ENCODE results near the gene ZNF140. TPM values are rescaled to one million over a fixed set of nuclear protein-coding genes. Genes with fewer than 3 reads are reported as not detected.

ZNF140 gene
- 10 to 100 TPM; 33.7 to 44.3 (median 38.5) TPM for polyA plus RNA-seq (ENCODE audit: insufficient read length in 4 of 4)

DNA sequence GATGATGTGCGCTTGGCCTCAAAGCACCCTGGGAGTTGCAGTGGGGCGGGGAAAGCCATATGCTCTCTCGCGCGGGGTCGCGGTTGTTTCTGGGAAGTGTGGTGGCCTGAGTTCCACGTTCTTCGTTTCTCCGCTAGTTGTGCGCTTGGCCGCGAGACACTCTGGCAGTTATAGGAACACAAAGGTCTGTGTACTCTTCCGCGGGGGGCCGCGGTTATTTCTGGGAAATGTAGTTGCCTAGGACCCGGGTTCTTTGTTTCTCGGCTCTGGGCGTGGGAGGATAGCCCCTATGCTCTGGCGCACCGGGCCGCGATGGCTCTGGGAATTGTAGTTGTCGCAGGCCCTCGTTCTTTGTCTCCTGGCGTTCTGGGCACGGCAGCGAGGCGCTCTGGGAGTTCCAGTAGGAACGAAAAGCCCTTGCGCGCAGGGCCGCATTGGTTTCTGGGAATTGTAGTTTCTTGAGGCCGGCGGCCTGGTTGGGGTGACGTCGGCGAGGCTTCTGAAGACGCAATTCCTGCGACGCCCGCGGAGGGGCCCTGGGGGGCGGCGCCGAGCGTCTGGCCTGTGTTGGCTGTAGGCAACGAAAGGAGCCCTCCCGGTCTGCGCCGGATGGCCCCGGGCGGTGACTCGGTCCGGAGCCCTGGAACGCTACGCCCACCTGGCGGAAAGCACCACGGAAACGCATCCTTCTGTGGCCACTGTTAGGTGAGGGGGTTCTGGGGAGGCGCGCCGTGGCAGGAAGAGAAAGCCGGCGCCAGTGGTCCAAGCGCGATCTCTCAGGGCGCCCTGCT lies at the start of gene ZNF140:
TSS of gene ZNF140 (plus strand) at position 556 of the 791 bp plus-strand sequence. CDS start 398 bp downstream, outside the sequence.
- peak; percentile 95 to 98 (median 96) for DNase-seq (ENCODE audit: low read depth in 4 of 4, low spot score in 2 of 4)

DNA sequence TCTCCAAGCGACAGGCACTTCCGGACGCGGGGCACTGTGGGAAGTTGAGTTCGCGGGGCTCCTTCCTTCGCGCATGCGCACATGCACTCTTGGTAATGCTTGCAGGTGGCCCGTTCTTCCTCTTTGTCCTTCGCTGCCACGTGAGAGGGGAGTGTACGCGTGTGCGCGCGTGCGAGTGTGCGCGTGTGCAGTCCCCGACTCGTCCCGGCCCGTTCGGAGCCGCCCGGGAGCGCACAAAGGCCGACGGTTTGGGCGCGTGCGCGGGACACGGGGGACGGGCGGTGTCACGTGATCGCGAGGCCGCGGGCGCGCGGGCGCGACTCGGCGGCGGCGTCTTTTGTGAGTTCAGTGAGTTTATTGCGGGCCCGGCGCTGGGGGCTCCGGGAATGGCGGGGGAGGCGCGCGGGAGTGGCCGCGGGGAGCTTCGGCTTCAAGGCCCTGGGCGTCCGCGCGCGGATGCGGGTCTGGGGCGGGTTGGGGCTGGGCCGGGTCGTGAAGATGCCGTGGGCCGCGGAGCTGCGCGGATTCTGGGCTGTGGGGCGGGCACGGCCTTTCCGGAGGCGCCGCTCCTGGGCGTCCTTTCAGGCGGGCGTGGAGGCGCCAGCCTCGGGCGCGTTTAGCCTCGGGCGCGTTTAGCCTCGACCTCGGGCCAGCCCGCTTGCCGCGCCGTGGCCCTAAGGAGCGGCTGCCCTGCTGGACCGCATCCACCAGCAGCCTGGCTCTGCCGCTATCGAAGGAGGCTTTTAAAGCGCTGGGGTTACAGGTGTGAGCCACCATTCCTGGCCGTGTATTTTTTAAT lies 43.3 kb upstream of the ZNF140 start, which contains the start of gene ZNF84:
TSS of gene ZNF84 (plus strand) at position 303 of the 799 bp plus-strand sequence. CDS start 3,959 bp downstream, outside the sequence.
- DNase-seq (ENCODE audit: low read depth in 4 of 4, low spot score in 2 of 4): peak; percentile 91 to 96 (median 94)

DNA sequence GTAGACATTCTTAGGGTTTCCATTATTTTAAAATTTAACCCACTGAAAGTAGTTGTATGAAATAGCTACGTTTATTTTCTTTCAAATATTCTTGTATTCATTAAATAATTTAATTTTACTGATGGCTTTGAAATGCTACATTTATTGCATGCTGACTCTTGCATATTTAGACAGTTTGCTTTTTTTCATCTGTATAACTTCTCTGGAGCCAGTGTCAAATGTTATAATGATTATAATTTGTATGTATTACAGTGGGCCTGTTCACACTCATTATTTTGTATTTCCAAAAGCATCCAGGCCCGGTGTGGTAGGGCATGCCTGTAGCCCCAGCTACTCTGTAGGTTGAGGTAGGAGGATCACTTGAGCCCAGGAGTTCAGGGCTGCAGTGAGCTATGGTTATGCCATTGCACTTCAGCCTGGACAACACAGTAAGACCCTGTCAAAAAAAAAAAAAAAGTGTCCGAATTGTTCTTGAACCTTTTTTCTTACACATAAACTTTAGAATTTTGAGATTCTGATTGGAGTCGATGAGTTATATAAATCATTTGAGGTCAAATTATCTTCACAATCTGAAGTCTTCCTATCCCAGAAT lies 42.5 kb upstream of the ZNF140 start:
- DNase-seq (ENCODE audit: low read depth in 4 of 4, low spot score in 2 of 4): no peak

DNA sequence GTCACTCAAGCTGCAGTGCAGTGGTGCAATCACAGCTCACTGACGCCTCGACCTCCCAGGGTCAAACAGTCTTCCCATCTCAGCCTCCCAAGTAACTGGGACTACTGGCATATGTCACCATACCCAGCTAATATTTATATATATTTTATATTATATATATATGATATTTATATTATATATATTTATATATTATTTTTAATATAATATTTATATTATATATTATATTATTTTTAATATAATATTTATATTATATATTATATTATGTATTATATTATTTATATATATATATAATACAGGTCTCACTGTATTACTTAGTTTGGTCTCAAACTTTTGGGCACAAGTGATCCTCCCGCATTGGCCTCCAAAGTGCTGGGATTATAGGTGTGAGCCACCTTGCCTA lies 34.0 kb upstream of the ZNF140 start:
- no peak for DNase-seq (ENCODE audit: low read depth in 4 of 4, low spot score in 2 of 4)

DNA sequence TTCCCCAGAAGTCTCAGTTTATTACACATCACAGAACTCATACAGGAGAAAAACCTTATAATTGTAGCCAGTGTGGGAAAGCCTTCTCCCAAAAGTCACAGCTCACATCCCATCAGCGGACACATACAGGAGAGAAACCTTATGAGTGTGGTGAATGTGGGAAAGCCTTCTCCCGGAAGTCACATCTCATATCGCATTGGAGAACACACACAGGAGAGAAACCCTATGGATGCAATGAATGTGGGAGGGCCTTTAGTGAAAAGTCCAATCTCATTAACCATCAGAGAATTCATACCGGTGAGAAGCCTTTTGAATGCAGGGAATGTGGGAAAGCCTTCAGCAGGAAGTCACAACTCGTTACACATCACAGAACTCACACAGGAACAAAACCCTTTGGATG lies 23.3 kb upstream of the ZNF140 start:
- DNase-seq (ENCODE audit: low read depth in 4 of 4, low spot score in 2 of 4): no peak

DNA sequence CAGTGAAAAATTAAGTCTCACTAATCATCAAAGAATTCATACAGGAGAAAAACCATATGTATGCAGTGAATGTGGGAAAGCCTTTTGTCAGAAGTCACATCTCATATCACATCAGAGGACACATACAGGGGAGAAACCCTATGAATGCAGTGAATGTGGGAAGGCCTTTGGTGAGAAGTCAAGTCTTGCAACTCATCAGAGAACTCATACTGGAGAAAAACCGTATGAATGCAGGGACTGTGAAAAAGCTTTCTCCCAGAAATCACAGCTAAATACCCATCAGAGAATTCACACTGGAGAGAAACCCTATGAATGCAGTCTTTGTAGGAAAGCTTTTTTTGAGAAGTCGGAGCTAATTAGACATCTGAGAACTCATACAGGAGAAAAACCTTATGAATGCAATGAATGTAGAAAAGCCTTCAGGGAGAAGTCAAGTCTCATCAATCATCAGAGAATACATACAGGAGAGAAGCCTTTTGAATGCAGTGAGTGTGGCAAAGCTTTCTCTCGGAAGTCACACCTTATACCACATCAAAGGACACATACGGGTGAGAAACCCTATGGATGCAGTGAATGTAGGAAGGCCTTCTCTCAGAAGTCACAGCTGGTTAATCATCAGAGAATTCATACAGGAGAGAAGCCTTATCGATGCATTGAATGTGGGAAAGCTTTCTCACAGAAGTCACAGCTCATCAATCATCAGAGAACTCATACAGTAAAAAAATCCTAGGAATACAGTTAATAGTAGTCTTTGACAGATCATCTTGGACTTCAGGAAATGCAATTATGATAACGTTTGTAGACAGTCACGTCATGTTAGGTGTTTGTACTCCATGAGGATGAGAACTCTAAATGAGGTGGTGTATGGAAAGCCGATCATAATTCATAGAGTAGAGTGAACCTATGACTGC lies 22.3 kb upstream of the ZNF140 start:
- no peak for DNase-seq (ENCODE audit: low read depth in 4 of 4, low spot score in 2 of 4)

DNA sequence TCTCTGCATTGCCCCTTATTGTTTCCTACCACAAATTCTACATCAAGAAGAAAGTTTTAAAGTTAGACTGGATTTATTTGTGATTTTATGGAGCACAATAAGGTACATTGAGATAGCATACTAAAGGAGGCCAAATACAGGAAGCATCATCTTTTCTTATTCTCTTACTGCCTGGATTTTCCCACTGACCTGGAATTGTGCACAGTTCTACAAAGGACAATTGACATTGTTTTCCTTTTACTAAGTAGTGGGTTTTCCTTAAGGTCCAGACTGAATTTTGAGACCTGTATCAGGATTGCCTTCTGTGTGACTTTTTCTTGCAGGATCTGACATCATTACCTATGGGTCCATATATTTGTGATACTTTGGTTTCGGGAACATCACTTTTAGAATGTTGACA lies 18.8 kb upstream of the ZNF140 start:
- DNase-seq (ENCODE audit: low read depth in 4 of 4, low spot score in 2 of 4): no peak

DNA sequence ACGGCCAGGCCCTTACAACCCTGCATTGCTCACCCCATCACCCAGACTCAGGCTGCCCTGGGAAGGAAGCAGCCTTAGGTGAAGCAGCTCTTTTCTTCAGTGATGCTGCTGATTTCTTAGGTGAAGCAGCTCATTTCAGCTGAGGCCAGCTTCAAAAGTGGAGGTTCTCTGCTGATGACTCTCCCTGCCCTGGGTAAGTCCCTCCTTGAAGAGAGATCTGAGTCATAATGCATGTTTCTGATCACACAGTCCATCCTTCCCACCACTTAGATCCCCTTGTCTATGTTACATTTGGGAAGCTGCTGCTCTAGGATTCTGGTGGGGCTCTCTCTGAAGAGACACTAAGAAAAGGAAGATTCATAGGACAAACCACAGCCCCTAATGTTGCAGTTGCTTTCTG lies 17.2 kb upstream of the ZNF140 start:
- DNase-seq (ENCODE audit: low read depth in 4 of 4, low spot score in 2 of 4): no peak

DNA sequence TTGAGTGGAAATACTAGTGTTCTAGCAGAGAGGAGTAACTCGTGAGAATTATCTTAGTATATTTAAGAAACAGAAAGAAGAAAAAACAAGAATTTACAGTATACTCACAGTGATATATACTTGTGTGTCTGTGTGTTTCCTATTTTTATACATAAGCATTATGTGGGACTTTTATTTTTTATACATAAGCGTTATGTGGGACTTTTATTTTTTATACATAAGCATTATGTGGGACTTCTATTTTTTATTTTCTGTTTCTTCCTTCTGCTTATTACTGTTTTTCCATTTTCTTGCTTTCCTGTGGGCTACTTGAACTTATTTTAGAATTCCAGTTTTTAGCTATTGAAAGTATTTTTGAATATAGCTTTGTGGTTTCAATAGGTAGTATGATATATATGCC lies 6.9 kb upstream of the ZNF140 start:
- DNase-seq (ENCODE audit: low read depth in 4 of 4, low spot score in 2 of 4): no peak

DNA sequence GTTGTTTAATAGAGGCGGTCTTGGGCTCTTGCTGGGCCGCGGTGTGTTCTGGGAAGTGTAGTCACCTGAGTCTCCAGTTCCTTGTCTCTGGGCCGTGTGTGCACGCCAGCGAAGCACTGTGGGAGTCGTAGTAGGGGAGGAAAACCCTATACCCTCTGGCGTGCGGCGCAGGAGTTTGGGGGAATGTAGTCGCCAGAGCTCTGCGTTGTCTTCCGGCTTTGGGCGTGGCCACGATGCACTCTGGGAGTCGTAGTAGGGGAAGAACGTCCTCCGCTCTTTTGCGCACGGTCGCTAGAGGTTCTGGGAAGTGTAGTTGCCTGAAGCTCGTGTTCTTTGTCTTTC lies 726 bp upstream of the ZNF140 start:
- peak in 3 of 4 donors; percentile 97 to 98 (median 98) for DNase-seq (ENCODE audit: low read depth in 4 of 4, low spot score in 2 of 4)

DNA sequence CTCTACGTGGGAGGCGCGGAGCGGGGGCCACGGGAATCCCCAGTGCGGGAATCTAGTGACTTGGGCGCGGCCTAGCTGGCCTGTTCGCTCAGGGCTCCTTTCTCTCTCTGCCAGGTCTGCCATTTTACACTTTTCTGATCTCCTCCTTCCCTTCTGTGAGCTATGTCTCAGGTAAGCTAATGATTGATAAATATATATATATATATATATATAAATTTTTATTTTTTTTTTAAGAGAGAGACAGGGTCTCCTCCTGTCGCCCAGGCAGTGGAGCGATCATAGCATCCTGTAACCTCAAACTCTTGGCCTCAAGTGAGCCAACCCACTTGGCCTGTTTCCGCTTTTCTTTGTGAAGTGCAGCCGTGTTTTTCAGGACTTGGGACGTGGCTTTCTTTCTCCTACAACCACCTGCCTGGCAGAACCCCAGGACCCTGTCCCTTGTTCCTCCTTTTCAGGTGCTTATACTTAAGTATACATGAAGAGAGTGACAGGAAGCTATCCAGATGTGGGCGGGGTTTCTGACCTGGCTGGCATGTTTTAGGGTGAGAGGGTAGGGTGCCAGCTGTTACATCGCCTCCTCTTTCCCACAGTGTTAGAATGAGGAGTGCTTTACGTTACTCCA lies 547 bp downstream of the ZNF140 start:
- no peak for DNase-seq (ENCODE audit: low read depth in 4 of 4, low spot score in 2 of 4)

DNA sequence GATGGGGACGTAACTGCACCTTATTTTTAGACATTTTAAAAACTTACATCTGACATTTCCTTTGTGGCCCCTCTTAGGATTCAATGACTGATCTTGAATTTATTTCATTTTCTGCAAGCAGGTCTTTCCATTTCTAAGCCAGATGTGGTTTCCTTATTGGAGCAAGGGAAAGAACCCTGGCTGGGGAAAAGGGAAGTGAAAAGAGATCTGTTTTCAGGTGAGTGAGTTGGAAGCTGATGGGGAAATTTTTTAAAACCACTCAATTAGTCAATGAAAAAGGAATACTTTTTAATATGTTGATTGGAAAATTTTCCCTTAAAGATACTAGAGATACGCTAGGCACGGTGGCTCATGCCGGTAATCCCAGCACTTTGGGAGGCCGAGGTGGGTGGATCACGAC lies 2.6 kb downstream of the ZNF140 start:
- no peak for DNase-seq (ENCODE audit: low read depth in 4 of 4, low spot score in 2 of 4)

DNA sequence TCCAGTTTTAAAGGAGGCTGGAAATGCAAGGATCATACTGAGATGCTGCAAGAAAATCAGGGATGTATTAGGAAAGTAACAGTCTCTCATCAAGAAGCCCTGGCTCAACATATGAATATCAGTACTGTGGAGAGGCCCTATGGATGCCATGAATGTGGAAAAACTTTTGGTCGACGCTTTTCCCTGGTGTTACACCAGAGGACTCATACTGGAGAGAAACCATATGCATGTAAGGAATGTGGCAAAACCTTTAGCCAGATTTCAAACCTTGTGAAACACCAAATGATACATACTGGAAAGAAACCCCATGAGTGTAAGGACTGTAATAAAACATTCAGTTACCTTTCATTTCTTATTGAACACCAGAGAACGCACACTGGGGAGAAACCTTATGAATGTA lies 24.9 kb downstream of the ZNF140 start:
- no peak for DNase-seq (ENCODE audit: low read depth in 4 of 4, low spot score in 2 of 4)

DNA sequence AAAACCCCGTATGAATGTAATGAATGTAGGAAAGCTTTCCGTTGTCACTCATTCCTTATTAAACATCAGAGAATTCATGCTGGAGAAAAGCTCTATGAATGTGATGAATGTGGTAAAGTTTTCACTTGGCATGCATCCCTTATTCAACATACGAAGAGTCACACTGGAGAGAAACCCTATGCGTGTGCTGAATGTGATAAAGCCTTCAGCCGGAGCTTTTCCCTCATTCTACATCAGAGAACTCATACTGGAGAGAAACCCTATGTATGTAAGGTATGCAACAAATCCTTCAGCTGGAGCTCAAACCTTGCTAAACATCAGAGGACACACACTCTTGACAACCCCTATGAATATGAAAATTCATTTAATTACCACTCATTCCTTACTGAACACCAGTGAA lies 25.5 kb downstream of the ZNF140 start:
- no peak for DNase-seq (ENCODE audit: low read depth in 4 of 4, low spot score in 2 of 4)

DNA sequence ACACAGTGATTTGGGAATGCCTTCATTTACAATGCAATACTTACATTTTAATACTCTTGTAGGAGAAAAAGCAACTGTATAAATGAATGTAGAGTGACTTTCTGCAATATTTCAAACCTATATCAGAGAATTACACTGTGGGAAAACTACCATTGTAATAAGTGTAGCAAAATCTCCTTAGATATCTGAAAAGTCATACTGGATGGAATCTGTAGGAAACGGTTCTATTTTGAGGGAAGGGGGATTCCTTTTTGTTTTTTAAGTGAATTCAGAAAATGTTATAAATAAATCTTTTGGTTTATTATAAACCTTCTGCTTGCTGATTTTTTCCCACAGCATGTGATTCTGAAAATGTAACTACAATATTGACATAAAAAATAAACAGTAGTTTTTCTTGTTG lies 26.4 kb downstream of the ZNF140 start:
- DNase-seq (ENCODE audit: low read depth in 4 of 4, low spot score in 2 of 4): no peak

DNA sequence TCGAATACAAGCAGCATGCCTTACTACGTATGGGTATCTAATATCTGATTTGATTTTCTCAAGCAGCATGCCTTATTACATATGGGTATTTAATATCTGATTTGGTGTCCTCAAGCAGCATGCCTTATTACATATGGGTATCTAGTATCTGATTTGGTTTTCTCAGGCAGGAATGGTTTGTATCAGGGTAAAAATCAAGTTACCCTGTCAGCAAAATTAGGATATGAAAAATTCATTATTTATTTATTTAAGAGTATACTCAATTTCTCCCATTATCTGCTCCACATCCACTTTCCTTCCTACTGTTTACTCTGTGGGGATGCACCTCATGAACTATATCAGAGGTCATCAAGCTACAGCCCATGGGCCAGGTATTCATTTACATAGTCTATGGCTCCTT lies 27.4 kb downstream of the ZNF140 start:
- DNase-seq (ENCODE audit: low read depth in 4 of 4, low spot score in 2 of 4): no peak

DNA sequence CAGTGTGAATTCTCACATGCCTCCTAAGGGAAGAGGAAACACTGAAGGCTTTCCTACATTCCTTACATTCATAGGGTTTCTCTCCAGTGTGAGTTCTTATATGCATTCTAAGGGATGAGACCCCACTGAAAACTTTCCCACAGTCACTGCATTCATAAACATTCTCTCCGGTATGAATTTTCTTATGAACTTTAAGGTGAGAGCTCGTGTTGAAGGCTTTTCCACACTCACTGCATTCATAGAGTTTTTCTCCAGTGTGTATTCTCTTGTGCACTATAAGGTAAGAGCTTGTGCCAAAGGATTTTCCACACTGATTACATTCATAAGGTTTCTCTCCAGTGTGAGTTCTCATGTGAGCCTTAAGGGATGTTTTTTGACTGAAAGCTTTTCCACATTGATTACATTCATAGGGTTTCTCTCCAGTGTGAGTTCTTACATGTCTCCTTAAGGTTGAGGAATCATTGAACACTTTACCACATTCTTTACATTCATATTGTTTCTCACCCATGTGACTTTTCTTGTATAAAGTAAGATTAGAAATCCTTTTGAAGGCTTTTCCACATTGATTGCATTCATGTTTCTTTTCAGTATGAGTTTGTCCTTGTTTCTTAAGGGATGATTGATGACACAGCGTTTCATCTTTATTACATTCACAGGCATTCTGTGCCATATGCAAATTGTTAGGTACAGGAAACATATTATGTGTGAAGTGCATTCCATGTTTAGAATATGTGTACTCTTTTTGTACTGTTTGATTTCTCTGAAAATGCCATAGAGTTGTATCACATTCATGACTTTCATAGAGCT lies 39.9 kb downstream of the ZNF140 start:
- DNase-seq (ENCODE audit: low read depth in 4 of 4, low spot score in 2 of 4): no peak

DNA sequence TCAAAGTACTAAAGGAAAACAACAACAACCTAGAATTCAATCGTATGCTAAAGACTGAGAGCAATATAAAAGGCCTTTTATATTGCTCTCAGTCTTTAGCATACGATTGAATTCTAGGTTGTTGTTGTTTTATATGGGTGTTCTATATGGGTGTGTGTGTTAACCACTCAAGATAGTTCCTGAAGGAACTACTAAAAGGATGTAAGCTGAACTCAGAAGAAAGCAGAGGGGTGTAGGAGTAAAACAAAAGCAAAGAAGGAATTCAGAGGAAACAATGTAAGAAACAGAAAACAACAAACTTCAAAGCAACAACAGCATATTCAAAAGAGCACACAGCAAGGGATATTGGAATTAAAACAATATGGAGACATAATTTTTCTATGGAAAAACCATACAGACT lies 44.0 kb downstream of the ZNF140 start:
- DNase-seq (ENCODE audit: low read depth in 4 of 4, low spot score in 2 of 4): no peak

All from left renal cortex interstitium (tissue), 4 donors.